Gastroesophageal sphincter (tissue), 4 donors: Measurements from ENCODE around the gene TACR3. TPM values are rescaled to one million over a fixed set of nuclear protein-coding genes. Genes with fewer than 3 reads are reported as not detected.
A peak's percentile ranks its signal among the peaks of the same experiment; 100 is the strongest.

Experiments used
- ATAC-seq: fragments of 150-250 bp; one replicate; pipeline ENCODE4 v1.9.1; 2016; ENCODE audit warnings: mild to moderate bottlenecking, moderate library complexity
- H3K27ac ChIP-seq, 4 donors: fragments of 200-600 bp; sonication (generic) in 3 of 4; 1 replicate in 3 of 4; 2 replicates in 1 of 4; pipeline ENCODE4 v1.5.1; 2016 to 2019
- H3K27me3 ChIP-seq: fragments of 200-600 bp; sonication (generic); one replicate; pipeline ENCODE4 v1.5.1; 2019
- H3K36me3 ChIP-seq, 2 donors: fragments of 200-600 bp; sonication (generic); one replicate each; pipeline ENCODE4 v1.5.1; 2019; ENCODE audit warnings: control low read depth in 1 of 2
- H3K4me1 ChIP-seq, 3 donors: fragments of 200-600 bp; sonication (generic); 1 replicate in 2 of 3; 2 replicates in 1 of 3; pipeline ENCODE4 v1.5.1; 2016 to 2019; ENCODE audit warnings: control low read depth in 2 of 3
- H3K4me3 ChIP-seq, 2 donors: fragments of 200-600 bp; sonication (generic); one replicate each; pipeline ENCODE4 v1.5.1; 2019; ENCODE audit warnings: mild to moderate bottlenecking in 1 of 2, moderate library complexity in 1 of 2
- H3K9me3 ChIP-seq, 3 donors: fragments of 200-600 bp; sonication (generic); one replicate each; pipeline ENCODE4 v1.5.1; 2017 to 2019; ENCODE audit warnings: control low read depth in 2 of 3
- CTCF ChIP-seq, 4 experiments: fragments of 200-600 bp in 2 of 4; fragments of 450-650 bp in 2 of 4; sonication (generic) in 1 of 4; IDR thresholded peaks; one replicate each; pipeline ENCODE4 v1.5.1; 2017 to 2019; ENCODE audit warnings: antibody characterized with exemption in 4 of 4, mild to moderate bottlenecking in 2 of 4, moderate library complexity in 2 of 4
- EP300 ChIP-seq: sonication (generic); formaldehyde crosslinking; IDR thresholded peaks from one replicate; pipeline ENCODE4 v1.6.1; 2017; ENCODE audit warnings: antibody characterized with exemption, mild to moderate bottlenecking
- POLR2A ChIP-seq, 2 donors: fragments of 450-650 bp; IDR thresholded peaks; one replicate each; pipeline ENCODE4 v1.6.1; 2017; ENCODE audit warnings: antibody characterized with exemption in 2 of 2, mild to moderate bottlenecking in 2 of 2, moderate library complexity in 1 of 2
- POLR2AphosphoS5 ChIP-seq: sonication (generic); formaldehyde crosslinking; IDR thresholded peaks from one replicate; pipeline ENCODE4 v1.6.1; 2017; ENCODE audit warnings: antibody characterized with exemption
- WGBS, 2 donors: methylation state at CpG; one replicate each; pipeline ENCODE4 v1.1.5; 2018; ENCODE audit warnings: low coverage in 1 of 2; 5-methylcytosine and 5-hydroxymethylcytosine counted together
- total RNA-seq, 4 donors: library from RNA; depleted of rRNA; stranded (reverse); fragments of >200 nt; gene quantifications; one replicate each; pipeline ENCODE4 v1.1.0, GENCODE V29; 2016

TACR3 gene, protein sequence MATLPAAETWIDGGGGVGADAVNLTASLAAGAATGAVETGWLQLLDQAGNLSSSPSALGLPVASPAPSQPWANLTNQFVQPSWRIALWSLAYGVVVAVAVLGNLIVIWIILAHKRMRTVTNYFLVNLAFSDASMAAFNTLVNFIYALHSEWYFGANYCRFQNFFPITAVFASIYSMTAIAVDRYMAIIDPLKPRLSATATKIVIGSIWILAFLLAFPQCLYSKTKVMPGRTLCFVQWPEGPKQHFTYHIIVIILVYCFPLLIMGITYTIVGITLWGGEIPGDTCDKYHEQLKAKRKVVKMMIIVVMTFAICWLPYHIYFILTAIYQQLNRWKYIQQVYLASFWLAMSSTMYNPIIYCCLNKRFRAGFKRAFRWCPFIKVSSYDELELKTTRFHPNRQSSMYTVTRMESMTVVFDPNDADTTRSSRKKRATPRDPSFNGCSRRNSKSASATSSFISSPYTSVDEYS
- total RNA-seq: not detected

- no peak within 1 kb of the TSS for H3K27ac ChIP-seq
- TF ChIP-seq EP300: no peak
- no peak for TF ChIP-seq POLR2AphosphoS5
- TF ChIP-seq POLR2A (IDR thresholded peaks at IDR 0.05): no peak
- TF ChIP-seq CTCF (IDR thresholded peaks at IDR 0.05): no peak
- no peaks in the 10 kb centered on the region for H3K9me3 ChIP-seq
- 0 to 5% methylated on average over 11 to 15 of the region's 20 CpGs for WGBS, 2 donors
- ATAC-seq: no peak
- H3K36me3 ChIP-seq: no peaks in the 10 kb centered on the region
- peaks cover 0 to 15% (median 0%) of the 10 kb centered on the region in 3 donors for H3K4me1 ChIP-seq
- peaks cover 16% of the 10 kb centered on the region for H3K27me3 ChIP-seq
- H3K4me3 ChIP-seq: peak within 1 kb of the TSS in 1 of 2 donors; percentile 33
Observed at GRCh38 chr4:103719830-103720207, at the start of gene TACR3. TACR3 (minus strand) TSS chr4:103719985; CDS start chr4:103719675, 310 bp downstream.

DNA sequence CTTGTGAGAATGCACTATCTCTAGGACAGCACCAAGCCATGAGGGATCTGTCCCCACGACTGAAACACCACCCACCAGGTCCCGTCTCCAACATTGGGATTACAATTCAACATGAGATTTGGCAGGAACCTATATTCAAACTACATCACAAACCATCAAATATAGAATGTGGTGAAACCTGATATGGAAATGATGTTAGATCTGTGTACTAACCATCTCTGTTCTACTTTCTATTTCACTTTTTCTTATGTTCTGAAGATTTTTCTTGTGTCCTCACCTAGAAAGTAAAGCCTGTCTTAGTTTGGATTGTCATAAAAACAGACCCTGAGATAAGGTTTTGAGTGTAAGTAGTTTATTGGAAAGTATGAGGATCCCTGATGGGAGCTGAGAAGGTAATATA lies 37.8 kb upstream of the TACR3 start:
- H3K27ac ChIP-seq: no peak overlapping the region
- H3K9me3 ChIP-seq: no peaks in the 10 kb centered on the region
- 72 to 86% methylated on average over 1 to 2 of the region's 2 CpGs for WGBS, 2 donors
- no peaks in the 10 kb centered on the region for H3K36me3 ChIP-seq
- no peak overlapping the region for H3K4me3 ChIP-seq
- no peaks in the 10 kb centered on the region for H3K27me3 ChIP-seq
- ATAC-seq: no peak
- TF ChIP-seq POLR2A (IDR thresholded peaks at IDR 0.05) (no peak), CTCF (IDR thresholded peaks at IDR 0.05) (no peak), POLR2AphosphoS5 (no peak)
- no peaks in the 10 kb centered on the region for H3K4me1 ChIP-seq

DNA sequence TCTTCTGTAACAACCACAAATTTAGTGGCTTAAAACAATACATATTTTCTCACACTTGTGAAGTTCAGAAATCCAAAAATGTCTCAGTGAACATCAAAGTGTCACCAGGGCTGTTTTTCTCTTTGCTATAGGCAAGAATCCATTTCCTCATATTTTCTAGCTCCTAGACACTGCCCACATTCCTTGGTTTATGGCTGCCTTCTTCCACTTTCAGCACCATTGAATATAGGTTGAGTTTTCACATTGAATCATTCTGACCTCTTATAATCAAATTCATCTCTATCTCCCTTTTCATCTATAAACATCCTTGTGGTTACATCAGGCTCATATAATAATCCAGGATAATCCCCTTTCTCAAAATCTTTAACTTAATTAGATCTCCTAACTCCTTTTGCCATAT lies 37.0 kb upstream of the TACR3 start:
- TF ChIP-seq POLR2AphosphoS5: no peak
- TF ChIP-seq CTCF (IDR thresholded peaks at IDR 0.05): no peak
- TF ChIP-seq EP300: no peak
- TF ChIP-seq POLR2A (IDR thresholded peaks at IDR 0.05): no peak
- no peak for ATAC-seq
- no peak overlapping the region for H3K4me3 ChIP-seq

DNA sequence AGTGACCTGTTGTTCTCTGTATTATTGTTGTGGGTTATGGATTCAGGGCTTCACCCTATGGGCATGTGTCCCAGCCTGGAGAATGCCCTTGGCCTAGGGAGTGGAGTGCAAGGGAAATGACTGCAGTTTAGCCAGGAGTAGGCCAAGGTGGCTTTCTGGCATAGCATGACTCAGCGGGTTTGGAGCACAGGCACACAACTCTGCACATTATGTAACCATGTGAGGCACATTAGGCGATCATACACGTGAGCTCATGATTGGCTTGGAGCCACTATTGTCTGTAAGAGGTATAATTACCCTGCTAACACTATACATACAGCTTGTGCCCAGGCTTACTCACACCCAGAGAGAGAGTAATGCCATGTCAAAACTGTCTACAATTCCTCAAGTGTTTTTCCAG lies 35.1 kb upstream of the TACR3 start:
- H3K36me3 ChIP-seq: no peaks in the 10 kb centered on the region
- no peak for TF ChIP-seq CTCF (IDR thresholded peaks at IDR 0.05)
- TF ChIP-seq EP300: no peak
- no peaks in the 10 kb centered on the region for H3K27me3 ChIP-seq
- H3K4me3 ChIP-seq: no peak overlapping the region
- no peaks in the 10 kb centered on the region for H3K9me3 ChIP-seq
- peak; percentile 47 for ATAC-seq
- WGBS, 2 donors: 66% methylated on average over 3 of the region's 3 CpGs; no CpG with 5 or more reads in 1 of the 2 donors
- no peak overlapping the region for H3K27ac ChIP-seq
- no peaks in the 10 kb centered on the region for H3K4me1 ChIP-seq

More for the DNA sequence above, 37.0 kb upstream of the TACR3 start:
- Histone ChIP-seq H3K4me1 (no peaks in the 10 kb centered on the region), H3K9me3 (no peaks in the 10 kb centered on the region), H3K27me3 (no peaks in the 10 kb centered on the region), H3K36me3 (no peaks in the 10 kb centered on the region), H3K27ac (no peak overlapping the region)
